Neural progenitor cell (in vitro differentiated cells): Measurements from ENCODE around the gene DVL1.
"Not testable (repeated sequence)": the region's sequence is repeated elsewhere in the genome, so short reads cannot be mapped to it uniquely, and the experiment has no call there.

Experiments
- EZH2 ChIP-seq: fragments of 200-600 bp; sonication (generic); IDR thresholded peaks from 2 replicates; pipeline ENCODE4 v1.6.1; 2017; ENCODE audit warnings: antibody characterized with exemption, mild to moderate bottlenecking, moderate library complexity
- TF ChIP-seq, protein P1 (sequence below): fragments of 200-600 bp; sonication (generic); IDR thresholded peaks from 2 replicates; pipeline ENCODE4 v1.5.1; 2017; ENCODE audit warnings: antibody characterized with exemption, mild to moderate bottlenecking

DNA sequence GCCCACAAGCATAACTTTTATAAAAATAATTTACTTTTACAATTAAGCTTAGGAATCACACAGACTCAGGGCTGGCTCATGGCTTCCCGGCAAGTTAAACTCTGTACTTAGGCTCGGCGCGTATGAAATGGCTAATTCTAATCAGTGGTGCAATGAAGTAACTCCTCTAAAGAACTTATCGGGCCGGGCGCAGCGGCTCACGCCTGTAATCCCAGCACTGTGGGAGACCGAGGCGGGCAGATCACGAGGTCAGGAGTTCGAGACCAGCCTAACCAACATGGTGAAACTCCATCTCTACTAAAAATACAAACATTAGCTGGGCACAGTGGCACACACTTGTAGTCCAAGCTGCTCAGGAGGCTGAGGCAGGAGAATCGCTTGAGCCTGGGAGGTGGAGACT lies 20.9 kb upstream of the DVL1 start:
- TF ChIP-seq, protein P1, sequence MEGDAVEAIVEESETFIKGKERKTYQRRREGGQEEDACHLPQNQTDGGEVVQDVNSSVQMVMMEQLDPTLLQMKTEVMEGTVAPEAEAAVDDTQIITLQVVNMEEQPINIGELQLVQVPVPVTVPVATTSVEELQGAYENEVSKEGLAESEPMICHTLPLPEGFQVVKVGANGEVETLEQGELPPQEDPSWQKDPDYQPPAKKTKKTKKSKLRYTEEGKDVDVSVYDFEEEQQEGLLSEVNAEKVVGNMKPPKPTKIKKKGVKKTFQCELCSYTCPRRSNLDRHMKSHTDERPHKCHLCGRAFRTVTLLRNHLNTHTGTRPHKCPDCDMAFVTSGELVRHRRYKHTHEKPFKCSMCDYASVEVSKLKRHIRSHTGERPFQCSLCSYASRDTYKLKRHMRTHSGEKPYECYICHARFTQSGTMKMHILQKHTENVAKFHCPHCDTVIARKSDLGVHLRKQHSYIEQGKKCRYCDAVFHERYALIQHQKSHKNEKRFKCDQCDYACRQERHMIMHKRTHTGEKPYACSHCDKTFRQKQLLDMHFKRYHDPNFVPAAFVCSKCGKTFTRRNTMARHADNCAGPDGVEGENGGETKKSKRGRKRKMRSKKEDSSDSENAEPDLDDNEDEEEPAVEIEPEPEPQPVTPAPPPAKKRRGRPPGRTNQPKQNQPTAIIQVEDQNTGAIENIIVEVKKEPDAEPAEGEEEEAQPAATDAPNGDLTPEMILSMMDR: not testable (repeated sequence)
- TF ChIP-seq EZH2: not testable (repeated sequence)
